HG02852 (cell line): ENCODE results near the gene AKAP1.

Experiments
- ATAC-seq: cut with Tn5 transposase; IDR thresholded peaks from one replicate; pipeline ENCODE4 v1.9.1; 2021; ENCODE audit warnings: mild to moderate bottlenecking, moderate library complexity; ENCODE audit not compliant: unreplicated experiment

Gene AKAP1

DNA sequence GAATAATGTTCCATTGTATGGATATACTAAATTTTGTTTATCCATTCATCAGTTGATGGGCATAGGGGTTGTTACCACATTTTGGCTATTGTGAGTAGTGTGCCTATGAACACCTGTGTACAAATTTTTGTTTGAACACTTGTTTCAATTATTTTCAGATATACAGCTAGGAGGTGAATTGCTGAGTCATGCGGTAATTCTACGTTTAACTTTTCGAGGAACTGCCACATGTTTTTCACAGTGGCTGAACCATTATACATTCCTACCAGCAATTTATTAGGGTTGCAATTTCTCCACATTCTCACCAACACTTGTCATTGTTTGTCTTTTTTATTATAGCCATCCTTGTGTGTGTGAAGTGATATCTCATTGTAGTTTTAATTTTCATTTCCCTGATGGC lies 75.6 kb downstream of the AKAP1 start:
- ATAC-seq, result no peak

DNA sequence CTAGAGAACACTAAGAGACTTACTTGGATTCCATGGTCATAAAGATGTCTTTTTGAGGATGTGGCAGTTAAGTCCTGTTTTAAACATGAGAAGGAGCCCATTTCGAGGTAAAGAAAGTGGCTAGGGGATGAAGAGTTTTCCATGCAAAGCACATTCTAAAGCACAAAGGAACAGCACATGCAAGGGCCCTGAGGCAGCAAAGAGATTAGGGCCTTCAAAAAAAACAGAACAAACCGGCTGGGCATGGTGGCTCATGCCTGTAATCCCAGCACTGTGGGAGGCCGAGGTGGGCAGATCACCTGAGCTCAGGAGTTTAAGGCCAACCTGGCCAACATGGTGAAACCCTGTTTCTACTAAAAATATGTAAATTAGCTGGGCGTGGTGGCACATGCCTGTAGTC lies 79.8 kb downstream of the AKAP1 start:
- ATAC-seq, result no peak

DNA sequence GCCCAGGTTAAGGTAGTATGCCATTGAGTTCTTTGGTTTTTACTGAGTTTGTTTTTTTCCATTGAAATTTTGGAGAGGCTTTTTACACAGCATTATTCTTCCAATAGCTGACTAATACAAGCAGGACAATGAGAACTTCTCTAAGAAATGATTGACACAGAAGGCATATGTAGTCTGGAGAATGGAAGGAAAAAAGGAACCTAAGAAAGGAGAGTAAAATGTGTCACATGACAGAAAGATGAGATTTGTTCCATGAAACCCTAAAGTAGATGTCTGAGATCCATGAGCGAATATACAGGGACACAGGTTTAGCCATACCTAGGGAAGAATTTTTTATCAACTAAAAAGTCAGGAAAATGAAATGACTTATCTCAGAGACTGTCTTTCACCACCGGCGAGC lies 80.7 kb downstream of the AKAP1 start:
- no peak for ATAC-seq

DNA sequence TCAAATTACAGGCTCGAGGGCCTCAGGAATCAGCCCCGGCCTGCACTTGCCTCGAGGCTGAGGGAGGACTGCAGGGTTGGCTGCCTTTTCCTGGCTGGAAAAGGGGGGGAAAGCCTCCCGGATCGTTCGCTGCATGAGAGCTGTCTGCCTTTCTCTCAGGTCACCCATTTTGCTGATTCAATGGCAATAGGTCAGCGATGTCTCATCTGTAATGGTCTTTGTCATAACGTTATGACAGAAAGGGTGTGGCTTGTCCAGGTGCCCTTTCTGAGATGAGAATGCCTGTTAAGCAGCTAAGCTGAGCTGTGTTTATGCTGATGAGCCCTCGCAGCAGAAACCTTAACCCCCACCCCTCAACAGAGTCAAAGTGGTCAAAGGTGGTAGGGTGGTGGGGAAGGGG lies 81.8 kb downstream of the AKAP1 start:
- no peak for ATAC-seq

DNA sequence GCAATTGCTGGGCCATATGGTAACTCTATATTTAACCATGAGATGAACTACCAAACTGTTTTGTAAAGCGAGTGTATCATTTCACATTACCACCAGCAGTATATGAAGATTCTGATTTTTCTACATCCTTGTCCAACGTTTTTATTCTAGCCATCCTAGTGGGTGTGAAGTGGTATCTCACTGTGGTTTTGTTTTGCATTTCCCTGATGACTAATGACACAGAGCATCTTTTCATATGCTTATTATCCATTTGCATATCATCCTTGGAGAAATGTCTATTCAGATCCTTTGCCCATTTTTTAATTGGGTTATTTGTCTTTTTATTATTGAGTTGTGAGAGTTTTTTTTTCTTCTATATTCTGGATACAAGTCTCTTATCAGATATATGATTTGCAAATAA lies 83.6 kb downstream of the AKAP1 start:
- ATAC-seq, result no peak

DNA sequence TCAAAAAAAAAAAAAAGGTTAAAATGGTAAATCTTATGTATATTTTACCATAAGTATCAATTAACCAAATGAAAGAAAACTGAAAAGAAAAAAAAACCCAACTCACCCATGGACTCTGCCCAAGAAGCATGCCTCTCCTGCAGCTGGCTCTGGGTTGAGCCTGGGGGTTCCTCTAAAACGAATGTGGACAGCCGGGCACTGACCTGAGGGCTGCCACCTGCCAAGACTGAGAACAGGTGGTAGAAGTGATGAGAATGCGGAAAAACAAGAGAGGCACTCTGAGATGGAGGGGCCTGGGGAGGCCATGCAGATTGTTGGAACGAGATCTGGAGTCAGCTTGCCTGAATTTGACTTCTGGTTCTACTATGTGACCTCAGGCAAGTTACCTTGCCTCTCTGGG lies 85.8 kb downstream of the AKAP1 start:
- ATAC-seq, result no peak
